ENCODE measurements around the gene C19orf33. TPM values are rescaled to one million over a fixed set of nuclear protein-coding genes. Genes with fewer than 3 reads are reported as not detected.

C19orf33 gene
- total and polyA plus RNA-seq, 9 of the 15 experiments (the other 6 are each of a cell fraction or from before 2014, with no cell fraction given), result 3.2 TPM; not detected in 8

- TF ChIP-seq ATF4 (CRISPR knock-in tag; IDR thresholded peaks at IDR 0.05) (no peak), ZNF407 (IDR thresholded peaks at IDR 0.05; ENCODE audit: low read depth) (0 out of 2 replicates have a peak, but pooled peaks have one; percentile 50), ZBTB8A (IDR thresholded peaks at IDR 0.05; ENCODE audit: partially characterized antibody) (no peak), CTBP1 (IDR thresholded peaks at IDR 0.05; ENCODE audit: borderline replicate concordance) (no peak; the same call in none of the 2 replicates), KDM4B (IDR thresholded peaks at IDR 0.05; ENCODE audit: borderline replicate concordance in 2 of 2, low read depth in 1 of 2) (no peak), LCOR (CRISPR knock-in tag; IDR thresholded peaks at IDR 0.05) (peak; percentile 39; the same call in 1 of the 2 replicates), TCFL5 (CRISPR knock-in tag; conservative IDR thresholded peaks at IDR 0.05) (no peak), SRSF1 (IDR thresholded peaks at IDR 0.05; ENCODE audit: low read depth, low read length) (no peak), SP1 (CRISPR knock-in tag; IDR thresholded peaks at IDR 0.05) (peak; percentile 46), NR2F6 (CRISPR knock-in tag; IDR thresholded peaks at IDR 0.05) (no peak), ZNF518B (CRISPR knock-in tag; IDR thresholded peaks at IDR 0.05) (no peak), TGIF2 (CRISPR knock-in tag; IDR thresholded peaks at IDR 0.05) (no peak), HES1 (IDR thresholded peaks at IDR 0.05; ENCODE audit: low read depth) (no peak), ZNF347 (CRISPR knock-in tag; IDR thresholded peaks at IDR 0.05; ENCODE audit: low read depth) (no peak)
Observed at GRCh38 chr19:38336638-38337359, 32.7 kb downstream of the C19orf33 start (continued).

All from K562 (cell line).